ENCODE measurements around the gene MANBA.
"Not testable (repeated sequence)": the region's sequence is repeated elsewhere in the genome, so short reads cannot be mapped to it uniquely, and the experiment has no call there.

Gene MANBA

GRCh38 chr4:102710986-102711385 lies 49.8 kb downstream of the MANBA start:
- H3K27ac ChIP-seq (ENCODE audit: low read depth, low read length), result no peak overlapping the region
- H3K27me3 ChIP-seq (ENCODE audit: control insufficient read depth, low read length), result no peaks in the 10 kb centered on the region
- H3K79me2 ChIP-seq (ENCODE audit: control insufficient read depth, low read length), result no peaks in the 10 kb centered on the region
- TF ChIP-seq, protein P1, sequence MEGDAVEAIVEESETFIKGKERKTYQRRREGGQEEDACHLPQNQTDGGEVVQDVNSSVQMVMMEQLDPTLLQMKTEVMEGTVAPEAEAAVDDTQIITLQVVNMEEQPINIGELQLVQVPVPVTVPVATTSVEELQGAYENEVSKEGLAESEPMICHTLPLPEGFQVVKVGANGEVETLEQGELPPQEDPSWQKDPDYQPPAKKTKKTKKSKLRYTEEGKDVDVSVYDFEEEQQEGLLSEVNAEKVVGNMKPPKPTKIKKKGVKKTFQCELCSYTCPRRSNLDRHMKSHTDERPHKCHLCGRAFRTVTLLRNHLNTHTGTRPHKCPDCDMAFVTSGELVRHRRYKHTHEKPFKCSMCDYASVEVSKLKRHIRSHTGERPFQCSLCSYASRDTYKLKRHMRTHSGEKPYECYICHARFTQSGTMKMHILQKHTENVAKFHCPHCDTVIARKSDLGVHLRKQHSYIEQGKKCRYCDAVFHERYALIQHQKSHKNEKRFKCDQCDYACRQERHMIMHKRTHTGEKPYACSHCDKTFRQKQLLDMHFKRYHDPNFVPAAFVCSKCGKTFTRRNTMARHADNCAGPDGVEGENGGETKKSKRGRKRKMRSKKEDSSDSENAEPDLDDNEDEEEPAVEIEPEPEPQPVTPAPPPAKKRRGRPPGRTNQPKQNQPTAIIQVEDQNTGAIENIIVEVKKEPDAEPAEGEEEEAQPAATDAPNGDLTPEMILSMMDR (IDR thresholded peaks at IDR 0.05; ENCODE audit: low read depth, low read length, poor library complexity, severe bottlenecking), result no peak
- TF ChIP-seq EZH2phosphoT487 (IDR thresholded peaks at IDR 0.05; ENCODE audit: borderline replicate concordance, low read length), result no peak
- H3K4me1 ChIP-seq (ENCODE audit: control insufficient read depth, low read length), result no peaks in the 10 kb centered on the region
- no peak overlapping the region for H3K4me3 ChIP-seq (ENCODE audit: low read length)
- H3K9me2 ChIP-seq (replicated peaks; ENCODE audit: control insufficient read depth, low read length), result no peaks in the 10 kb centered on the region
- H3K9me3 ChIP-seq (ENCODE audit: control insufficient read depth, insufficient read depth, low read length), result no peaks in the 10 kb centered on the region
- no peaks in the 10 kb centered on the region for H4K20me1 ChIP-seq (ENCODE audit: control insufficient read depth, insufficient read depth, low read depth, low read length)
- no peak overlapping the region for H3K4me2 ChIP-seq (ENCODE audit: low read length)
- H3K36me3 ChIP-seq (ENCODE audit: control insufficient read depth, low read length), result no peaks in the 10 kb centered on the region
- H3F3A ChIP-seq (ENCODE audit: control insufficient read depth, insufficient read depth), result no peaks in the 10 kb centered on the region

GRCh38 chr4:102709060-102709459 lies 51.7 kb downstream of the MANBA start:
- H3F3A ChIP-seq (ENCODE audit: control insufficient read depth, insufficient read depth); H3K36me3 ChIP-seq (ENCODE audit: control insufficient read depth, low read length); H3K4me3 ChIP-seq (ENCODE audit: low read length); H3K79me2 ChIP-seq (ENCODE audit: control insufficient read depth, low read length); H3K9me2 ChIP-seq (replicated peaks; ENCODE audit: control insufficient read depth, low read length); H4K20me1 ChIP-seq (ENCODE audit: control insufficient read depth, insufficient read depth, low read depth, low read length); H3K4me1 ChIP-seq (ENCODE audit: control insufficient read depth, low read length); H3K27ac ChIP-seq (ENCODE audit: low read depth, low read length); H3K4me2 ChIP-seq (ENCODE audit: low read length); H3K27me3 ChIP-seq (ENCODE audit: control insufficient read depth, low read length); H3K9me3 ChIP-seq (ENCODE audit: control insufficient read depth, insufficient read depth, low read length): not testable (repeated sequence)

DNA sequence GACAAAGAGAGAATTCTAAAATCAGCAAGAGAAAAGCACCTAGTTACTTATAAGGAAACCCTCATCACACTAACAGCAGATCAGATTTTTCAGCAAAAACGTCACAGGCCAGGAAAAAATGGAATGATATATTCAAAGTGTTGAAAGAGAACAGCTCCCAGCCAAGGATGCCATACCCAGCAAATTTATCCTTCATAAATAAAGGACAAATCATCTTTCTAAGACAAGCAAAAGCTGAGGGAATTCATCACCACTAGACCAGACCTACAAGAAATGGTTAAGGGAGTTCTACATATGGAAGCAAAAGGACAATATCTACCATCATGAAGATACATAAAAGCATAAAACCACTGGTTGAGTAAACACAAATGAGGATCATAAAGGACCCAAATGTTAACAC lies 53.6 kb downstream of the MANBA start:
- Histone ChIP-seq H4K20me1 (ENCODE audit: control insufficient read depth, insufficient read depth, low read depth, low read length) (no peaks in the 10 kb centered on the region), H3K4me3 (ENCODE audit: low read length) (no peak overlapping the region), H3K9me3 (ENCODE audit: control insufficient read depth, insufficient read depth, low read length) (no peaks in the 10 kb centered on the region; the same call in 1 of the 2 replicates), H3K9me2 (replicated peaks; ENCODE audit: control insufficient read depth, low read length) (no peaks in the 10 kb centered on the region), H3F3A (ENCODE audit: control insufficient read depth, insufficient read depth) (no peaks in the 10 kb centered on the region), H3K79me2 (ENCODE audit: control insufficient read depth, low read length) (no peaks in the 10 kb centered on the region), H3K27me3 (ENCODE audit: control insufficient read depth, low read length) (no peaks in the 10 kb centered on the region), H3K36me3 (ENCODE audit: control insufficient read depth, low read length) (no peaks in the 10 kb centered on the region), H3K4me1 (ENCODE audit: control insufficient read depth, low read length) (no peaks in the 10 kb centered on the region), H3K4me2 (ENCODE audit: low read length) (no peak overlapping the region), H3K27ac (ENCODE audit: low read depth, low read length) (no peak overlapping the region)
- TF ChIP-seq EZH2phosphoT487 (IDR thresholded peaks at IDR 0.05; ENCODE audit: borderline replicate concordance, low read length), result no peak
- TF ChIP-seq, protein P1 (IDR thresholded peaks at IDR 0.05; ENCODE audit: low read depth, low read length, poor library complexity, severe bottlenecking), result no peak

DNA sequence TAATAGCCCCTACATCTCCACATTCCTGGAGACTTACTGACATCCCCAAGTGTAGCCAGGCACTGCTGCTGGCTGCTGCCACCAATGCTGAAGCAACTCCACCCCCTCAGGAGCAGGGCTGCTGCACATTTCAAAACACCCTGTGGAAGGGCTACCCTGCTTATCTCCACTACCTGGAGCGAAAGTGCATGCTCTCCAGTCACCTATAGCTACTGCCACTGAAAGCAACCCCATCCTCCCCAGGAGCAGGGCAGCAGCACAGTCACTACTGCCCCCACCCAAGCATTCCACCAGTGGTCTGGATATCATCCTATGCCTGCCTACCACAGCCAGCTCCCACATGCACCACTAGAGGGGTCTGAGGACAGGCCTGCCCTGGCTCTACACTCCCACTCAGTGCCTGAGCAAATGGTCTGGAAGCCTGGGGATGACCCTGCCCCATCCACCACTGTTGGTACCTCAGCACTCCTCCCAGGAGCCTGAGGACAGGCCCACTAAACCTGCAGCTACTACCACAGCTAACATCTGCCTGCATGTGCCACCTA lies 55.3 kb downstream of the MANBA start:
- no peaks in the 10 kb centered on the region for H3K79me2 ChIP-seq (ENCODE audit: control insufficient read depth, low read length)
- no peaks in the 10 kb centered on the region for H3K36me3 ChIP-seq (ENCODE audit: control insufficient read depth, low read length)
- H3F3A ChIP-seq (ENCODE audit: control insufficient read depth, insufficient read depth), result no peaks in the 10 kb centered on the region
- H3K4me3 ChIP-seq (ENCODE audit: low read length), result no peak overlapping the region
- no peaks in the 10 kb centered on the region for H3K4me1 ChIP-seq (ENCODE audit: control insufficient read depth, low read length)
- H4K20me1 ChIP-seq (ENCODE audit: control insufficient read depth, insufficient read depth, low read depth, low read length), result no peaks in the 10 kb centered on the region
- H3K4me2 ChIP-seq (ENCODE audit: low read length), result no peak overlapping the region
- no peak overlapping the region for H3K27ac ChIP-seq (ENCODE audit: low read depth, low read length)
- TF ChIP-seq, protein P1 (IDR thresholded peaks at IDR 0.05; ENCODE audit: low read depth, low read length, poor library complexity, severe bottlenecking), result no peak
- TF ChIP-seq EZH2phosphoT487 (IDR thresholded peaks at IDR 0.05; ENCODE audit: borderline replicate concordance, low read length), result no peak
- no peaks in the 10 kb centered on the region for H3K27me3 ChIP-seq (ENCODE audit: control insufficient read depth, low read length)
- H3K9me2 ChIP-seq (replicated peaks; ENCODE audit: control insufficient read depth, low read length), result no peaks in the 10 kb centered on the region
- no peaks in the 10 kb centered on the region; the same call in 1 of the 2 replicates for H3K9me3 ChIP-seq (ENCODE audit: control insufficient read depth, insufficient read depth, low read length)

All from DOHH2 (cell line).